ENCODE data around the gene RAP1GAP2.

RAP1GAP2 gene

GRCh38 chr17:2909846-2910234, 113.6 kb downstream of the RAP1GAP2 start:
- FAIRE-seq (no peak), DNase-seq (ENCODE audit: insufficient read length, low spot score) (no peak)
- TF ChIP-seq POU2F2 (IDR thresholded peaks at IDR 0.05; ENCODE audit: low read depth, low read length) (no peak), SPI1 (IDR thresholded peaks at IDR 0.05; ENCODE audit: low read depth, low read length) (no peak), POLR2A (IDR thresholded peaks at IDR 0.05; ENCODE audit: low read depth, low read length) (no peak), PAX5 (IDR thresholded peaks at IDR 0.05; ENCODE audit: insufficient read depth, low read length, severe bottlenecking) (no peak), POLR2AphosphoS5 (IDR thresholded peaks at IDR 0.05; ENCODE audit: low read depth, low read length) (no peak), TAF1 (IDR thresholded peaks at IDR 0.05; ENCODE audit: low read depth, low read length) (no peak)

GRCh38 chr17:2911035-2911754, 115.0 kb downstream of the RAP1GAP2 start:
- DNase-seq (ENCODE audit: insufficient read length, low spot score) (no peak), FAIRE-seq (no peak)
- no peak for TF ChIP-seq PAX5 (IDR thresholded peaks at IDR 0.05; ENCODE audit: insufficient read depth, low read length, severe bottlenecking)
- no peak for TF ChIP-seq POLR2A (IDR thresholded peaks at IDR 0.05; ENCODE audit: low read depth, low read length)
- no peak for TF ChIP-seq TAF1 (IDR thresholded peaks at IDR 0.05; ENCODE audit: low read depth, low read length)
- TF ChIP-seq POLR2AphosphoS5 (IDR thresholded peaks at IDR 0.05; ENCODE audit: low read depth, low read length), result no peak
- TF ChIP-seq SPI1 (IDR thresholded peaks at IDR 0.05; ENCODE audit: low read depth, low read length), result no peak
- no peak for TF ChIP-seq POU2F2 (IDR thresholded peaks at IDR 0.05; ENCODE audit: low read depth, low read length)

- TF ChIP-seq TAF1 (IDR thresholded peaks at IDR 0.05; ENCODE audit: low read depth, low read length) (no peak), POLR2A (IDR thresholded peaks at IDR 0.05; ENCODE audit: low read depth, low read length) (no peak), SPI1 (IDR thresholded peaks at IDR 0.05; ENCODE audit: low read depth, low read length) (no peak), PAX5 (IDR thresholded peaks at IDR 0.05; ENCODE audit: insufficient read depth, low read length, severe bottlenecking) (no peak), POU2F2 (IDR thresholded peaks at IDR 0.05; ENCODE audit: low read depth, low read length) (no peak), POLR2AphosphoS5 (IDR thresholded peaks at IDR 0.05; ENCODE audit: low read depth, low read length) (no peak)
- no peak for DNase-seq (ENCODE audit: insufficient read length, low spot score)
- no peak for FAIRE-seq
Observed at GRCh38 chr17:2911755-2912111, 115.5 kb downstream of the RAP1GAP2 start.

GRCh38 chr17:2912754-2913153, 116.5 kb downstream of the RAP1GAP2 start:
- DNase-seq (ENCODE audit: insufficient read length, low spot score), result no peak
- FAIRE-seq, result no peak
- TF ChIP-seq SPI1 (IDR thresholded peaks at IDR 0.05; ENCODE audit: low read depth, low read length) (no peak), POLR2A (IDR thresholded peaks at IDR 0.05; ENCODE audit: low read depth, low read length) (no peak), POLR2AphosphoS5 (IDR thresholded peaks at IDR 0.05; ENCODE audit: low read depth, low read length) (no peak), PAX5 (IDR thresholded peaks at IDR 0.05; ENCODE audit: insufficient read depth, low read length, severe bottlenecking) (no peak), TAF1 (IDR thresholded peaks at IDR 0.05; ENCODE audit: low read depth, low read length) (no peak), POU2F2 (IDR thresholded peaks at IDR 0.05; ENCODE audit: low read depth, low read length) (no peak)

- DNase-seq (ENCODE audit: insufficient read length, low spot score) (no peak), FAIRE-seq (no peak)
- TF ChIP-seq PAX5 (IDR thresholded peaks at IDR 0.05; ENCODE audit: insufficient read depth, low read length, severe bottlenecking), result no peak
Observed at GRCh38 chr17:2916461-2916860, 120.2 kb downstream of the RAP1GAP2 start.

- TF ChIP-seq POLR2A (IDR thresholded peaks at IDR 0.05; ENCODE audit: low read depth, low read length) (no peak), SPI1 (IDR thresholded peaks at IDR 0.05; ENCODE audit: low read depth, low read length) (no peak), TAF1 (IDR thresholded peaks at IDR 0.05; ENCODE audit: low read depth, low read length) (no peak), POU2F2 (IDR thresholded peaks at IDR 0.05; ENCODE audit: low read depth, low read length) (no peak), POLR2AphosphoS5 (IDR thresholded peaks at IDR 0.05; ENCODE audit: low read depth, low read length) (no peak), PAX5 (IDR thresholded peaks at IDR 0.05; ENCODE audit: insufficient read depth, low read length, severe bottlenecking) (no peak)
- FAIRE-seq, result no peak
- no peak for DNase-seq (ENCODE audit: insufficient read length, low spot score)
Observed at GRCh38 chr17:2921443-2921842, 125.2 kb downstream of the RAP1GAP2 start.

GRCh38 chr17:2924211-2924610, 128.0 kb downstream of the RAP1GAP2 start:
- FAIRE-seq (no peak), DNase-seq (ENCODE audit: insufficient read length, low spot score) (no peak)
- TF ChIP-seq POLR2AphosphoS5 (IDR thresholded peaks at IDR 0.05; ENCODE audit: low read depth, low read length) (no peak), SPI1 (IDR thresholded peaks at IDR 0.05; ENCODE audit: low read depth, low read length) (no peak), PAX5 (IDR thresholded peaks at IDR 0.05; ENCODE audit: insufficient read depth, low read length, severe bottlenecking) (no peak), POU2F2 (IDR thresholded peaks at IDR 0.05; ENCODE audit: low read depth, low read length) (no peak), POLR2A (IDR thresholded peaks at IDR 0.05; ENCODE audit: low read depth, low read length) (no peak), TAF1 (IDR thresholded peaks at IDR 0.05; ENCODE audit: low read depth, low read length) (no peak)

- DNase-seq (ENCODE audit: insufficient read length, low spot score), result no peak
- FAIRE-seq, result no peak
- TF ChIP-seq SPI1 (IDR thresholded peaks at IDR 0.05; ENCODE audit: low read depth, low read length) (no peak), POU2F2 (IDR thresholded peaks at IDR 0.05; ENCODE audit: low read depth, low read length) (no peak), POLR2AphosphoS5 (IDR thresholded peaks at IDR 0.05; ENCODE audit: low read depth, low read length) (no peak), POLR2A (IDR thresholded peaks at IDR 0.05; ENCODE audit: low read depth, low read length) (no peak), PAX5 (IDR thresholded peaks at IDR 0.05; ENCODE audit: insufficient read depth, low read length, severe bottlenecking) (no peak), TAF1 (IDR thresholded peaks at IDR 0.05; ENCODE audit: low read depth, low read length) (no peak)
Observed at GRCh38 chr17:2925011-2925410, 128.8 kb downstream of the RAP1GAP2 start.

- TF ChIP-seq POU2F2 (IDR thresholded peaks at IDR 0.05; ENCODE audit: low read depth, low read length) (no peak), POLR2AphosphoS5 (IDR thresholded peaks at IDR 0.05; ENCODE audit: low read depth, low read length) (no peak), SPI1 (IDR thresholded peaks at IDR 0.05; ENCODE audit: low read depth, low read length) (no peak), TAF1 (IDR thresholded peaks at IDR 0.05; ENCODE audit: low read depth, low read length) (no peak), POLR2A (IDR thresholded peaks at IDR 0.05; ENCODE audit: low read depth, low read length) (no peak), PAX5 (IDR thresholded peaks at IDR 0.05; ENCODE audit: insufficient read depth, low read length, severe bottlenecking) (no peak)
- DNase-seq (ENCODE audit: insufficient read length, low spot score), result no peak
- FAIRE-seq, result no peak
Observed at GRCh38 chr17:2926019-2926650, 129.9 kb downstream of the RAP1GAP2 start.
